A673 (cell line): ENCODE data around the gene SELENOV. TPM values are rescaled to one million over a fixed set of nuclear protein-coding genes. Genes with fewer than 3 reads are reported as not detected.

Experiments used
- BruUV-seq: library from RNA; stranded (reverse); fragments of 400-500 nt; replicated peaks from 2 replicates; lab custom pipeline; 2021; lab: Mats Ljungman, UMichigan
- CTCF ChIA-PET: fragments of 300-600 bp; sonication (Branson Sonifier 250); formaldehyde crosslinking; loops from one replicate; lab custom pipeline; 2022; ENCODE audit warnings: antibody characterized with exemption; lab: Charles Lee
- POLR2A ChIA-PET: fragments of 300-600 bp; sonication (Branson Sonifier 250); formaldehyde crosslinking; loops from one replicate; lab custom pipeline; 2022; ENCODE audit warnings: antibody characterized with exemption; ENCODE audit not compliant: low non-redundant PET; lab: Charles Lee
- DNase-seq: peaks from one replicate; pipeline ENCODE4 v3.0.0-alpha.2; 2015; ENCODE audit warnings: low spot score
- H3K27ac ChIP-seq: fragments of 200-600 bp; sonication (generic); 2 replicates; pipeline ENCODE4 v1.5.1; 2016; ENCODE audit warnings: mixed run types, low read depth, mild to moderate bottlenecking, mixed read lengths, antibody characterized with exemption, low read length; ENCODE audit not compliant: poor library complexity, severe bottlenecking
- H3K27me3 ChIP-seq: fragments of 200-600 bp; sonication (generic); replicated peaks from 2 replicates; pipeline ENCODE4 v1.6.1; 2017; ENCODE audit warnings: mixed run types, low read depth, mild to moderate bottlenecking, mixed read lengths, antibody characterized with exemption, low read length; ENCODE audit not compliant: insufficient read depth, poor library complexity
- H3K36me3 ChIP-seq: fragments of 200-600 bp; sonication (generic); 2 replicates; pipeline ENCODE4 v1.6.1; 2016; ENCODE audit warnings: mixed run types, mild to moderate bottlenecking, mixed read lengths, antibody characterized with exemption, low read length; ENCODE audit not compliant: insufficient read depth, poor library complexity, severe bottlenecking
- H3K4me1 ChIP-seq: fragments of 200-600 bp; sonication (generic); 2 replicates; pipeline ENCODE4 v1.6.1; 2017; ENCODE audit warnings: mixed run types, mild to moderate bottlenecking, mixed read lengths, antibody characterized with exemption, low read length; ENCODE audit not compliant: insufficient read depth, poor library complexity, severe bottlenecking
- H3K4me3 ChIP-seq: fragments of 200-600 bp; sonication (generic); 2 replicates; pipeline ENCODE4 v1.5.1; 2016; ENCODE audit warnings: low read depth, mixed run types, mild to moderate bottlenecking, mixed read lengths, low read length; ENCODE audit not compliant: poor library complexity, severe bottlenecking
- H3K9me3 ChIP-seq: fragments of 200-600 bp; sonication (generic); 2 replicates; pipeline ENCODE4 v1.6.1; 2016; ENCODE audit warnings: mixed run types, low read depth, mild to moderate bottlenecking, mixed read lengths, antibody characterized with exemption, low read length; ENCODE audit not compliant: poor library complexity, severe bottlenecking
- CTCF ChIP-seq: fragments of 300-800, 200-600 bp; sonication (generic); conservative IDR thresholded peaks from 2 replicates; pipeline ENCODE4 v1.5.1; 2017; ENCODE audit warnings: low read depth, mild to moderate bottlenecking, antibody characterized with exemption, low read length, moderate library complexity, mixed read lengths
- EZH2 ChIP-seq: fragments of 200-600 bp; sonication (generic); IDR thresholded peaks from 2 replicates; pipeline ENCODE4 v1.6.1; 2017; ENCODE audit warnings: borderline replicate concordance, low read depth, mild to moderate bottlenecking, mixed read lengths, antibody characterized with exemption, low read length; ENCODE audit not compliant: poor library complexity, severe bottlenecking
- intact Hi-C: fragments of 100-400 bp; cut with micrococcal nuclease; formaldehyde crosslinking; loops from one replicate; pipeline ENCODE4 v1.10.0; 2022; ENCODE audit not compliant: unreplicated experiment
- total RNA-seq: library from RNA; stranded (reverse); gene quantifications from 2 replicates; pipeline ENCODE4 v1.2.3, GENCODE V29; 2021

Gene SELENOV
- total RNA-seq, 1 experiment from 2014 or later, result not detected

GRCh38 chr19:39469036-39469435 is 45.9 kb upstream of the SELENOV start:
- no peak overlapping the region for H3K4me3 ChIP-seq
- intact Hi-C loops, result no loop called here
- POLR2A ChIA-PET, result no interaction called here
- CTCF ChIA-PET, result interaction anchor here (0.6 kb wide), 1 partner anchor 19 kb away, joined by 3 read pairs; no protein-coding TSS in a partner anchor
- no peak for DNase-seq
- no peaks in the 10 kb centered on the region for H3K9me3 ChIP-seq
- TF ChIP-seq EZH2 (no peak), CTCF (no peak)
- H3K4me1 ChIP-seq, result no peaks in the 10 kb centered on the region
- no peaks in the 10 kb centered on the region for H3K27me3 ChIP-seq
- H3K27ac ChIP-seq, result no peak overlapping the region
- H3K36me3 ChIP-seq, result peaks cover 84% of the 10 kb centered on the region
- BruUV-seq, result no TSS peak

- peaks cover 84% of the 10 kb centered on the region for H3K36me3 ChIP-seq
- H3K9me3 ChIP-seq, result no peaks in the 10 kb centered on the region
- CTCF ChIA-PET, result interaction anchor here (0.6 kb wide), 1 partner anchor 20 kb away, joined by 3 read pairs; no protein-coding TSS in a partner anchor
- TF ChIP-seq CTCF (no peak), EZH2 (no peak)
- intact Hi-C loops, result no loop called here
- DNase-seq, result no peak
- POLR2A ChIA-PET, result no interaction called here
- H3K4me3 ChIP-seq, result no peak overlapping the region
- no peaks in the 10 kb centered on the region for H3K27me3 ChIP-seq
- no peak overlapping the region for H3K27ac ChIP-seq
- no peaks in the 10 kb centered on the region for H3K4me1 ChIP-seq
- BruUV-seq, result no TSS peak
These were observed 45.4 kb upstream of the SELENOV start for GRCh38 chr19:39469567-39469966.

- Histone ChIP-seq H3K27ac (no peak overlapping the region), H3K36me3 (peaks cover 82% of the 10 kb centered on the region), H3K27me3 (no peaks in the 10 kb centered on the region), H3K9me3 (no peaks in the 10 kb centered on the region), H3K4me1 (no peaks in the 10 kb centered on the region), H3K4me3 (no peak overlapping the region)
- no TSS peak for BruUV-seq
- TF ChIP-seq CTCF (no peak), EZH2 (no peak)
- DNase-seq, result no peak
- ChIA-PET POLR2A (no interaction called here), CTCF (no interaction called here)
- intact Hi-C loops, result loop anchor here (5.0 kb wide), 1 partner anchor 61 kb away; the partner anchor contains the start of gene EID2B
These were observed 44.1 kb upstream of the SELENOV start for GRCh38 chr19:39470724-39471339.
